Measurements from ENCODE around the gene KRR1. TPM values are rescaled to one million over a fixed set of nuclear protein-coding genes. Genes with fewer than 3 reads are reported as not detected.
"Not testable (repeated sequence)": the region's sequence is repeated elsewhere in the genome, so short reads cannot be mapped to it uniquely, and the experiment has no call there.

KRR1 gene
- total and polyA plus RNA-seq, 12 donors: 18.0 to 87.5 (median 47.7) TPM

- Histone ChIP-seq H3K4me3 (no peak overlapping the region), H3K36me3 (replicated peaks in 1 of 2) (no peaks in the 10 kb centered on the region), H3K4me1 (replicated peaks in 1 of 2) (peaks cover 4 to 6% of the 10 kb centered on the region in 2 donors), H3K27ac (no peak overlapping the region), H3K9me3 (replicated peaks in 1 of 3) (no peaks in the 10 kb centered on the region), H3K27me3 (no peaks in the 10 kb centered on the region)
- intact Hi-C loops (cut with DNase I): no loop called here
- TF ChIP-seq CTCF (IDR thresholded peaks at IDR 0.05) (no peak), POLR2A (IDR thresholded peaks at IDR 0.05) (no peak)
- no peak for DNase-seq
Measured at GRCh38 chr12:75446857-75447256, 64.6 kb downstream of the KRR1 start.

GRCh38 chr12:75445137-75445507, 66.3 kb downstream of the KRR1 start:
- H3K36me3 ChIP-seq (replicated peaks in 1 of 2); H3K4me3 ChIP-seq; H3K27me3 ChIP-seq; H3K4me1 ChIP-seq (replicated peaks in 1 of 2); H3K9me3 ChIP-seq (replicated peaks in 1 of 3); DNase-seq; intact Hi-C loops (cut with DNase I): not testable (repeated sequence)
- WGBS, 4 donors: 62 to 68% (median 63%) methylated on average over 7 of the region's 7 CpGs
- H3K27ac ChIP-seq: peak overlapping the region in 1 of 5 donors; percentile 59

- DNase-seq: peak; percentile 41 to 83 (median 73)
- TF ChIP-seq POLR2A (IDR thresholded peaks at IDR 0.05): peak in 1 of 2 donors; percentile 9
- TF ChIP-seq CTCF (IDR thresholded peaks at IDR 0.05): no peak
- Histone ChIP-seq H3K27me3 (no peaks in the 10 kb centered on the region), H3K36me3 (replicated peaks in 1 of 2) (no peaks in the 10 kb centered on the region), H3K4me1 (replicated peaks in 1 of 2) (peaks cover 4 to 6% of the 10 kb centered on the region in 2 donors), H3K27ac (peak overlapping the region in 3 of 5 donors; percentile 24 to 59 (median 28)), H3K9me3 (replicated peaks in 1 of 3) (no peaks in the 10 kb centered on the region), H3K4me3 (no peak overlapping the region)
- 73 to 80% (median 73%) methylated on average over 6 of the region's 6 CpGs for WGBS, 4 donors
- intact Hi-C loops (cut with DNase I): no loop called here
Measured at GRCh38 chr12:75444429-75445136, 66.8 kb downstream of the KRR1 start.

GRCh38 chr12:75443709-75444108, 67.7 kb downstream of the KRR1 start:
- intact Hi-C loops (cut with DNase I): no loop called here
- Histone ChIP-seq H3K4me1 (replicated peaks in 1 of 2) (peaks cover 4 to 6% of the 10 kb centered on the region in 2 donors), H3K4me3 (no peak overlapping the region), H3K36me3 (replicated peaks in 1 of 2) (no peaks in the 10 kb centered on the region), H3K27ac (peak overlapping the region in 1 of 5 donors; percentile 24), H3K9me3 (replicated peaks in 1 of 3) (no peaks in the 10 kb centered on the region), H3K27me3 (no peaks in the 10 kb centered on the region)
- WGBS, 4 donors: 58 to 68% (median 59%) methylated on average over 3 of the region's 3 CpGs
- DNase-seq: no peak
- TF ChIP-seq POLR2A (IDR thresholded peaks at IDR 0.05): no peak
- no peak for TF ChIP-seq CTCF (IDR thresholded peaks at IDR 0.05)

- H3K4me1 ChIP-seq (replicated peaks in 1 of 2); H3K27ac ChIP-seq; DNase-seq; H3K9me3 ChIP-seq (replicated peaks in 1 of 3); intact Hi-C loops (cut with DNase I); H3K4me3 ChIP-seq; H3K36me3 ChIP-seq (replicated peaks in 1 of 2); H3K27me3 ChIP-seq: not testable (repeated sequence)
- WGBS, 4 donors: 21 to 64% (median 50%) methylated on average over 3 of the region's 3 CpGs
Measured at GRCh38 chr12:75442454-75442853, 69.0 kb downstream of the KRR1 start.

GRCh38 chr12:75441687-75442449, 69.5 kb downstream of the KRR1 start:
- H3K9me3 ChIP-seq (replicated peaks in 1 of 3); DNase-seq; H3K4me1 ChIP-seq (replicated peaks in 1 of 2); H3K27ac ChIP-seq; intact Hi-C loops (cut with DNase I); H3K27me3 ChIP-seq; H3K36me3 ChIP-seq (replicated peaks in 1 of 2); H3K4me3 ChIP-seq: not testable (repeated sequence)
- 83 to 96% (median 87%) methylated on average over 2 to 4 of the region's 4 CpGs for WGBS, 4 donors
